Hepatocyte (in vitro differentiated cells): ENCODE data around the gene NLRC5.

Experiments
- EZH2 ChIP-seq: fragments of 200-600 bp; sonication (generic); IDR thresholded peaks from 2 replicates; pipeline ENCODE4 v1.6.1; 2016; ENCODE audit warnings: antibody characterized with exemption, mild to moderate bottlenecking, borderline replicate concordance
- EZH2phosphoT487 ChIP-seq: fragments of 200-600 bp; sonication (generic); IDR thresholded peaks from one replicate; pipeline ENCODE4 v1.6.1; 2018; ENCODE audit warnings: antibody characterized with exemption, mild to moderate bottlenecking, low read depth, moderate library complexity; ENCODE audit not compliant: unreplicated experiment, severe bottlenecking
- TF ChIP-seq, protein P1 (sequence below): fragments of 200-600 bp; sonication (generic); IDR thresholded peaks from 2 replicates; pipeline ENCODE4 v1.5.1; 2016; ENCODE audit warnings: antibody characterized with exemption, mild to moderate bottlenecking; ENCODE audit not compliant: poor library complexity

- TF ChIP-seq, protein P1, sequence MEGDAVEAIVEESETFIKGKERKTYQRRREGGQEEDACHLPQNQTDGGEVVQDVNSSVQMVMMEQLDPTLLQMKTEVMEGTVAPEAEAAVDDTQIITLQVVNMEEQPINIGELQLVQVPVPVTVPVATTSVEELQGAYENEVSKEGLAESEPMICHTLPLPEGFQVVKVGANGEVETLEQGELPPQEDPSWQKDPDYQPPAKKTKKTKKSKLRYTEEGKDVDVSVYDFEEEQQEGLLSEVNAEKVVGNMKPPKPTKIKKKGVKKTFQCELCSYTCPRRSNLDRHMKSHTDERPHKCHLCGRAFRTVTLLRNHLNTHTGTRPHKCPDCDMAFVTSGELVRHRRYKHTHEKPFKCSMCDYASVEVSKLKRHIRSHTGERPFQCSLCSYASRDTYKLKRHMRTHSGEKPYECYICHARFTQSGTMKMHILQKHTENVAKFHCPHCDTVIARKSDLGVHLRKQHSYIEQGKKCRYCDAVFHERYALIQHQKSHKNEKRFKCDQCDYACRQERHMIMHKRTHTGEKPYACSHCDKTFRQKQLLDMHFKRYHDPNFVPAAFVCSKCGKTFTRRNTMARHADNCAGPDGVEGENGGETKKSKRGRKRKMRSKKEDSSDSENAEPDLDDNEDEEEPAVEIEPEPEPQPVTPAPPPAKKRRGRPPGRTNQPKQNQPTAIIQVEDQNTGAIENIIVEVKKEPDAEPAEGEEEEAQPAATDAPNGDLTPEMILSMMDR = no peak
- TF ChIP-seq EZH2phosphoT487 = no peak
- TF ChIP-seq EZH2 = no peak
Measured at GRCh38 chr16:56998861-56999260, 9.5 kb downstream of the NLRC5 start.
